Caco-2 (cell line): ENCODE measurements around the gene SUPT6H. TPM values are rescaled to one million over a fixed set of nuclear protein-coding genes. Genes with fewer than 3 reads are reported as not detected.

Experiments
- BruUV-seq: library from RNA; stranded (reverse); fragments of 400-500 nt; replicated peaks from 2 replicates; lab custom pipeline; 2021; lab: Mats Ljungman, UMichigan
- CTCF ChIA-PET: fragments of 300-600 bp; sonication (Branson Sonifier 250); formaldehyde crosslinking; loops from one replicate; lab custom pipeline; 2022; ENCODE audit warnings: antibody characterized with exemption; lab: Charles Lee
- POLR2A ChIA-PET: fragments of 300-600 bp; sonication (Branson Sonifier 250); formaldehyde crosslinking; loops from one replicate; lab custom pipeline; 2022; ENCODE audit warnings: antibody characterized with exemption; lab: Charles Lee
- DNase-seq, 2 experiments: peaks; one replicate each; pipeline versions ENCODE4 v3.0.0 to v3.0.0-alpha.2; 2020 to 2022
- H3K27me3 ChIP-seq: replicated peaks from 2 replicates; pipeline ENCODE4 v1.6.0; 2011; ENCODE audit warnings: low read length; ENCODE audit not compliant: control insufficient read depth, insufficient read depth
- H3K36me3 ChIP-seq: 2 replicates; pipeline ENCODE4 v1.5.1; 2011; ENCODE audit warnings: low read length; ENCODE audit not compliant: control insufficient read depth, insufficient read depth
- H3K4me1 ChIP-seq: fragments of 250-450 bp; sonication (Bioruptor Pico); 2 replicates; pipeline ENCODE4 v1.5.1; 2020; ENCODE audit warnings: mild to moderate bottlenecking
- H3K4me3 ChIP-seq: 2 replicates; pipeline ENCODE4 v1.5.1; 2011; ENCODE audit warnings: low read depth, mild to moderate bottlenecking, control low read depth, low read length
- H3K9me3 ChIP-seq: fragments of 250-450 bp; sonication (Bioruptor Pico); 2 replicates; pipeline ENCODE4 v1.5.1; 2020; ENCODE audit warnings: mild to moderate bottlenecking, moderate library complexity
- H3K27ac Mint-ChIP-seq: one replicate; pipeline ENCODE4 v1.8.0; 2022; ENCODE audit warnings: mixed read lengths; ENCODE audit not compliant: unreplicated experiment
- H3K27me3 Mint-ChIP-seq: one replicate; pipeline ENCODE4 v1.8.0; 2022; ENCODE audit warnings: mixed read lengths; ENCODE audit not compliant: insufficient read depth, unreplicated experiment
- H3K36me3 Mint-ChIP-seq: one replicate; pipeline ENCODE4 v1.8.0; 2022; ENCODE audit warnings: mild to moderate bottlenecking, mixed read lengths; ENCODE audit not compliant: insufficient read depth, unreplicated experiment
- H3K4me1 Mint-ChIP-seq: one replicate; pipeline ENCODE4 v1.8.0; 2022; ENCODE audit warnings: low read depth, mixed read lengths; ENCODE audit not compliant: unreplicated experiment
- H3K4me3 Mint-ChIP-seq: one replicate; pipeline ENCODE4 v1.8.0; 2022; ENCODE audit warnings: mild to moderate bottlenecking, moderate library complexity, mixed read lengths; ENCODE audit not compliant: unreplicated experiment
- H3K9me3 Mint-ChIP-seq: one replicate; pipeline ENCODE4 v1.8.0; 2022; ENCODE audit warnings: mixed read lengths; ENCODE audit not compliant: unreplicated experiment
- CTCF ChIP-seq, 2 experiments: fragments of 200-600 bp in 1 of 2; IDR thresholded peaks; 1 replicate in 1 of 2; 2 replicates in 1 of 2; pipeline versions ENCODE4 v1.5.1 to v1.8.0; 2011 to 2022; ENCODE audit warnings: antibody characterized with exemption in 1 of 2, control low read depth in 1 of 2, inconsistent platforms in 1 of 2, low read depth in 1 of 2, low read length in 1 of 2, mild to moderate bottlenecking in 1 of 2, moderate library complexity in 1 of 2; ENCODE audit not compliant: insufficient read depth in 1 of 2, severe bottlenecking in 1 of 2, unreplicated experiment in 1 of 2
- intact Hi-C: fragments of 100-400 bp; cut with micrococcal nuclease; formaldehyde crosslinking; loops from one replicate; pipeline ENCODE4 v1.10.0; 2022; ENCODE audit not compliant: unreplicated experiment
- total RNA-seq: library from RNA; stranded (reverse); gene quantifications from 2 replicates; pipeline ENCODE4 v1.2.3, GENCODE V29; 2022

SUPT6H gene
- total RNA-seq, 1 experiment from 2014 or later: 129 TPM

- Histone ChIP-seq H3K4me1 (no peaks in the 10 kb centered on the region), H3K27me3 (no peaks in the 10 kb centered on the region), H3K36me3 (peaks cover 20% of the 10 kb centered on the region), H3K9me3 (no peaks in the 10 kb centered on the region), H3K4me3 (no peak overlapping the region)
- BruUV-seq: no TSS peak
- Mint-ChIP-seq H3K4me1 (no peaks in the 10 kb centered on the region), H3K9me3 (no peaks in the 10 kb centered on the region), H3K36me3 (peaks cover 98% of the 10 kb centered on the region), H3K4me3 (no peak overlapping the region), H3K27ac (no peak overlapping the region), H3K27me3 (no peaks in the 10 kb centered on the region)
- no peak for DNase-seq
- TF ChIP-seq CTCF (IDR thresholded peaks at IDR 0.05; ENCODE audit: insufficient read depth in 1 of 2, low read depth in 1 of 2, low read length in 1 of 2, severe bottlenecking in 1 of 2, unreplicated experiment in 1 of 2): no peak
- intact Hi-C loops: loop anchor here (1.0 to 2.0 kb wide), 2 partner anchors 13 to 41 kb away; partner anchors contain the start of gene TLCD1
- POLR2A ChIA-PET: interaction anchor here (0.6 kb wide), 1 partner anchor 21 kb away, joined by 3 read pairs; no protein-coding TSS in a partner anchor
- CTCF ChIA-PET: no interaction called here
Observed at GRCh38 chr17:28685366-28685765, 23.4 kb downstream of the SUPT6H start.

DNA sequence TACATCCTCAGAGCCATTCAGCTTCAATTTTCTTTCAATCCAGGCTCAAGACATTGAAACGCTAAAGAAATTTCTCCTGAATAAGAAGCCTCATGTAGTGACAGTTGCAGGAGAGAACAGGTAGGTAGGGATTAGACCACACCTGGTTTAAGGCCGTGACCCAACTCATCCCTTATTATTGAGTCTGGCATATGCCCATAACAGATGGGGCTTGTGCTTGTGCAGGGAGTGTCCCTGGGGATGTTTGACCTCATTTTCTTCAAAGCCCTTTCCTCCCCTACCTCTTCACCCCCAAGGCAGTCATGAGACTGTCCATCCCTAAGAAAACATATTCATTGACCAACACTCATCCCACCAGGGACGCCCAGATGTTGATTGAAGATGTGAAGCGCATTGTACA is 24.3 kb downstream of the SUPT6H start:
- no peak overlapping the region for H3K27ac Mint-ChIP-seq
- no peak for DNase-seq
- H3K4me3 ChIP-seq: no peak overlapping the region
- no peaks in the 10 kb centered on the region for H3K4me1 ChIP-seq
- no peaks in the 10 kb centered on the region for H3K27me3 Mint-ChIP-seq
- intact Hi-C loops: no loop called here
- H3K36me3 ChIP-seq: peaks cover 22% of the 10 kb centered on the region
- no peaks in the 10 kb centered on the region for H3K27me3 ChIP-seq
- no peaks in the 10 kb centered on the region for H3K9me3 ChIP-seq
- no peak overlapping the region for H3K4me3 Mint-ChIP-seq
- no peaks in the 10 kb centered on the region for H3K9me3 Mint-ChIP-seq
- H3K4me1 Mint-ChIP-seq: no peaks in the 10 kb centered on the region
- peaks cover 98% of the 10 kb centered on the region for H3K36me3 Mint-ChIP-seq
- CTCF ChIA-PET: no interaction called here
- no TSS peak for BruUV-seq
- POLR2A ChIA-PET: no interaction called here
- TF ChIP-seq CTCF (IDR thresholded peaks at IDR 0.05; ENCODE audit: insufficient read depth in 1 of 2, low read depth in 1 of 2, low read length in 1 of 2, severe bottlenecking in 1 of 2, unreplicated experiment in 1 of 2): no peak

- Histone ChIP-seq H3K4me3 (no peak overlapping the region), H3K27me3 (no peaks in the 10 kb centered on the region), H3K4me1 (no peaks in the 10 kb centered on the region), H3K9me3 (no peaks in the 10 kb centered on the region), H3K36me3 (peaks cover 14% of the 10 kb centered on the region)
- TF ChIP-seq CTCF (IDR thresholded peaks at IDR 0.05; ENCODE audit: insufficient read depth in 1 of 2, low read depth in 1 of 2, low read length in 1 of 2, severe bottlenecking in 1 of 2, unreplicated experiment in 1 of 2): no peak
- H3K27ac Mint-ChIP-seq: no peak overlapping the region
- intact Hi-C loops: no loop called here
- H3K27me3 Mint-ChIP-seq: no peaks in the 10 kb centered on the region
- H3K4me3 Mint-ChIP-seq: no peak overlapping the region
- DNase-seq: no peak
- no peaks in the 10 kb centered on the region for H3K9me3 Mint-ChIP-seq
- POLR2A ChIA-PET: interaction anchor here (1.2 to 1.3 kb wide), 2 partner anchors 23 to 27 kb away, joined by 3 to 6 read pairs; partner anchors contain the start of genes PROCA1, SDF2 and SUPT6H
- peaks cover 98% of the 10 kb centered on the region for H3K36me3 Mint-ChIP-seq
- CTCF ChIA-PET: interaction anchor here (0.8 kb wide), 1 partner anchor 23 kb away, joined by 8 read pairs; the partner anchor contains the start of gene PROCA1
- BruUV-seq: no TSS peak
- no peaks in the 10 kb centered on the region for H3K4me1 Mint-ChIP-seq
Observed at GRCh38 chr17:28688481-28688880, 26.5 kb downstream of the SUPT6H start.
